B cell (primary cell): ENCODE results near the gene WNK4. TPM values are rescaled to one million over a fixed set of nuclear protein-coding genes. Genes with fewer than 3 reads are reported as not detected.

ENCODE experiments used
- ATAC-seq: fragments of 200-7000 bp; cut with Tn5 transposase; one replicate; pipeline ENCODE4 v1.10.0; 2021; ENCODE audit warnings: low read depth, mild to moderate bottlenecking, moderate number of reproducible peaks, moderate library complexity
- CTCF ChIA-PET: fragments of 350-600 bp; sonication (Branson Sonifier 250); formaldehyde crosslinking; loops from one replicate; lab custom pipeline; 2021; ENCODE audit warnings: antibody characterized with exemption, inconsistent platforms; lab: Charles Lee
- POLR2A ChIA-PET: fragments of 350-600 bp; sonication (Branson Sonifier 250); formaldehyde crosslinking; loops from one replicate; lab custom pipeline; 2021; ENCODE audit warnings: antibody characterized with exemption; lab: Charles Lee
- DNase-seq: peaks from one replicate; pipeline ENCODE4 v3.0.0; 2013
- H2AFZ ChIP-seq: 2 replicates; pipeline ENCODE4 v1.6.1; 2012; ENCODE audit warnings: mild to moderate bottlenecking, low read depth, low read length; ENCODE audit not compliant: insufficient read depth, poor library complexity, severe bottlenecking
- H3K27ac ChIP-seq, 2 donors: 1 replicate in 1 of 2; 2 replicates in 1 of 2; pipeline ENCODE4 v1.5.1; 2012 to 2013; ENCODE audit warnings: low read length in 2 of 2, mild to moderate bottlenecking in 2 of 2, moderate library complexity in 1 of 2
- H3K27me3 ChIP-seq, 4 experiments: fragments of 200-600 bp in 1 of 4; sonication (generic) in 1 of 4; replicated peaks in 1 of 4; 1 replicate in 2 of 4; 2 replicates in 2 of 4; pipeline versions ENCODE4 v1.6.1 to v1.7.0; 2013 to 2016; ENCODE audit warnings: low read length in 3 of 4, mild to moderate bottlenecking in 2 of 4, mixed read lengths in 1 of 4, moderate library complexity in 1 of 4; ENCODE audit not compliant: insufficient read depth in 4 of 4, control insufficient read depth in 3 of 4; ENCODE audit errors: control extremely low read depth in 1 of 4
- H3K36me3 ChIP-seq, 2 experiments: replicated peaks in 1 of 2; 1 replicate in 1 of 2; 2 replicates in 1 of 2; pipeline versions ENCODE4 v1.6.1 to v1.7.1; 2013; ENCODE audit warnings: low read length in 1 of 2; ENCODE audit not compliant: insufficient read depth in 2 of 2, control insufficient read depth in 1 of 2; ENCODE audit errors: control extremely low read depth in 1 of 2, extremely low read depth in 1 of 2
- H3K4me1 ChIP-seq, 2 donors: fragments of 200-600 bp in 1 of 2; sonication (generic) in 1 of 2; 1 replicate in 1 of 2; 2 replicates in 1 of 2; pipeline versions ENCODE4 v1.5.1 to v1.6.1; 2013 to 2017; ENCODE audit warnings: low read length in 2 of 2; ENCODE audit not compliant: control insufficient read depth in 2 of 2, insufficient read depth in 2 of 2
- H3K4me2 ChIP-seq: replicated peaks from 2 replicates; pipeline ENCODE3; 2012; ENCODE audit warnings: mild to moderate bottlenecking, low read depth, low read length; ENCODE audit not compliant: poor library complexity, severe bottlenecking
- H3K4me3 ChIP-seq, 5 experiments: fragments of 200-600 bp in 1 of 5; sonication (generic) in 1 of 5; 1 replicate in 3 of 5; 2 replicates in 2 of 5; pipeline versions ENCODE4 v1.5.1 to v1.7.0; 2011 to 2016; ENCODE audit warnings: low read length in 4 of 5, mild to moderate bottlenecking in 4 of 5, low read depth in 2 of 5, control low read depth in 1 of 5, moderate library complexity in 1 of 5; ENCODE audit not compliant: insufficient read depth in 1 of 5; ENCODE audit errors: control extremely low read depth in 1 of 5, extremely low read depth in 1 of 5
- H3K79me2 ChIP-seq: fragments of 200-600 bp; sonication (generic); one replicate; pipeline ENCODE4 v1.6.0; 2016; ENCODE audit warnings: low read length; ENCODE audit not compliant: control insufficient read depth, insufficient read depth
- H3K9ac ChIP-seq: fragments of 200-600 bp; sonication (generic); 2 replicates; pipeline ENCODE4 v1.6.1; 2017; ENCODE audit warnings: mild to moderate bottlenecking, low read length, moderate library complexity
- H3K9me3 ChIP-seq, 3 donors: one replicate each; pipeline versions ENCODE4 v1.6.1 to v1.7.1; 2013; ENCODE audit warnings: low read length in 2 of 3; ENCODE audit not compliant: control insufficient read depth in 2 of 3, insufficient read depth in 1 of 3; ENCODE audit errors: control extremely low read depth in 1 of 3
- H4K20me1 ChIP-seq: 2 replicates; pipeline ENCODE4 v1.6.0; 2012; ENCODE audit warnings: mild to moderate bottlenecking, low read length; ENCODE audit not compliant: insufficient read depth, control insufficient read depth, poor library complexity, severe bottlenecking
- H3K27ac Mint-ChIP-seq: one replicate; pipeline ENCODE4 v1.8.0; 2021; ENCODE audit warnings: mixed read lengths
- H3K27me3 Mint-ChIP-seq: one replicate; pipeline ENCODE4 v1.8.0; 2021; ENCODE audit warnings: mixed read lengths
- H3K4me1 Mint-ChIP-seq: one replicate; pipeline ENCODE4 v1.8.0; 2021; ENCODE audit warnings: mixed read lengths
- H3K4me3 Mint-ChIP-seq: one replicate; pipeline ENCODE4 v1.8.0; 2021; ENCODE audit warnings: mixed read lengths
- H3K9me3 Mint-ChIP-seq: one replicate; pipeline ENCODE4 v1.8.0; 2022; ENCODE audit warnings: mixed read lengths; ENCODE audit not compliant: insufficient read depth
- CTCF ChIP-seq: fragments of 200-600 bp; IDR thresholded peaks from one replicate; pipeline ENCODE4 v1.8.0; 2022; ENCODE audit warnings: antibody characterized with exemption, mild to moderate bottlenecking
- EZH2 ChIP-seq: IDR thresholded peaks from 2 replicates; pipeline ENCODE4 v1.6.1; 2012; ENCODE audit warnings: borderline replicate concordance, low read depth, mild to moderate bottlenecking, moderate library complexity, low read length; ENCODE audit not compliant: insufficient read depth, poor library complexity, severe bottlenecking
- WGBS: methylation state at CpG from one replicate; pipeline ENCODE4 v1.1.5; 2013; ENCODE audit warnings: missing lambda C conversion rate; ENCODE audit not compliant: insufficient coverage; 5-methylcytosine and 5-hydroxymethylcytosine counted together
- intact Hi-C: fragments of 100-400 bp; cut with micrococcal nuclease; formaldehyde crosslinking; loops from one replicate; pipeline ENCODE4 v1.10.0; 2022
- polyA minus RNA-seq: library from RNA; depleted of rRNA, polyadenylated mRNA; stranded (reverse); fragments of >200 nt; gene quantifications from 2 replicates; pipeline ENCODE4 v1.2.3, GENCODE V29; 2012
- polyA plus RNA-seq: library from polyadenylated mRNA; depleted of rRNA; stranded (reverse); fragments of >200 nt; gene quantifications from 2 replicates; pipeline ENCODE4 v1.2.3, GENCODE V29; 2012
- total RNA-seq, 2 donors: library from RNA; stranded (reverse); fragments of 120-200 nt in 1 of 2; gene quantifications; 1 replicate in 1 of 2; 2 replicates in 1 of 2; pipeline versions ENCODE4 v1.2.3 to v1.2.4, GENCODE V29; 2013 to 2022

The WNK4 gene
- 0.12 and 0.44 TPM in 2 replicates for total RNA-seq
- 0.12 TPM for total RNA-seq (2013)
- 0.03 and 0.06 TPM in 2 replicates for polyA plus RNA-seq
- 0.26 and 0.57 TPM in 2 replicates for polyA minus RNA-seq

DNA sequence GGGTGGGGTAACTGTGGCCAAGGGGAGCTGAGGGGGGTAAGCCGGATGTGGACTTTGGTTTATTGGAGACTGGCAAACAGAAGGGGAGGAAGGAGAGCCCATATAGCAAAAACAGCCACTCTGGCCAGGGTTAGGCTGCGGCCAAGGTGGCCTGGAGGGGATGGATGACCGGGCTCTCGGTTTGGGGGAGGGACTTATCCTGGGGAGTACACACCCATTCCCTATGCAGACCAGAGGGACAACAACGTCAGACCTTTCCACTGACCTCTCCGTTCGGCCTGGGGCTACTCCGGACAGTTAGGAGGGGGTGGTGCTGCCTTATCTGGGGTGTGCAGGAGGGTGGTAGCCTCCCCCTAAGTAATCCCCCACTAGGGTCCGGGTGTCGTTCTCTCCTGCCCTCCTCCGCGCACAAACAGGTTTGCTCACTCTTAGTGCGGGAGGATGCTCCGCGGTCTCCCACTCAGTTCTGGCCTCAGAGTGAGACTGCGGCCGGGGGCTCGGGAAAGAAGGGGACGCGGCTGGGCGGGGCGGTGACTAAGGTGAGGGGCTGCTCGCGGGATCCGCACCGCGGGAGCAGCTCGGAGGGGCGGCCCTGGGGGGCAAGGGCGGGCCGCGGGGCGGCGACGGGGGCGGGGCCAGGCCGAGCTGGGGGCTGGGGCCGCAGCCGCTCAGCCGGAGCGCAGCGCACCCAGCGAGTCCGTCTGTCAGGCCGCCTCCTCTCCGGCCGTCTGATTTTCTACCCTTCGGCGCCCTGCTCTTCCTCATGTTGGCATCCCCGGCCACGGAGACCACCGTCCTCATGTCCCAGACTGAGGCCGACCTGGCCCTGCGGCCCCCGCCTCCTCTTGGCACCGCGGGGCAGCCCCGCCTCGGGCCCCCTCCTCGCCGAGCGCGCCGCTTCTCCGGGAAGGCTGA, at the start of gene WNK4:
Gene WNK4, plus strand, starts transcription at position 675 of the 915 bp plus-strand sequence. Its CDS starts 89 bp downstream, at position 764.
- peak within 1 kb of the TSS; percentile 58 for H3K4me2 ChIP-seq
- Mint-ChIP-seq H3K9me3 (no peaks in the 10 kb centered on the region), H3K4me3 (peak within 1 kb of the TSS; percentile 57), H3K4me1 (peaks cover 34% of the 10 kb centered on the region), H3K27me3 (peaks cover 42% of the 10 kb centered on the region), H3K27ac (no peak within 1 kb of the TSS)
- H3K4me3 ChIP-seq = no peak within 1 kb of the TSS
- POLR2A ChIA-PET = no interaction called here
- H2AFZ ChIP-seq = no peak within 1 kb of the TSS
- peaks cover 0 to 49% (median 29%) of the 10 kb centered on the region in 4 experiments for H3K27me3 ChIP-seq
- no peak within 1 kb of the TSS for H3K27ac ChIP-seq
- DNase-seq (no peak), ATAC-seq (peak; percentile 24)
- intact Hi-C loops = no loop called here
- peaks cover 0 to 21% (median 0%) of the 10 kb centered on the region in 3 donors for H3K9me3 ChIP-seq
- TF ChIP-seq EZH2 = no peak
- no peak for TF ChIP-seq CTCF
- 10% methylated on average over 56 of the region's 65 CpGs for WGBS
- peaks cover 2 to 43% of the 10 kb centered on the region in 2 experiments for H3K36me3 ChIP-seq
- H3K4me1 ChIP-seq = peaks cover 26 to 30% of the 10 kb centered on the region in 2 donors
- no peaks in the 10 kb centered on the region for H4K20me1 ChIP-seq
- H3K9ac ChIP-seq = no peak within 1 kb of the TSS
- CTCF ChIA-PET = no interaction called here
- no peaks in the 10 kb centered on the region for H3K79me2 ChIP-seq

GRCh38 chr17:42740699-42741098, 39.7 kb upstream of the WNK4 start:
- Histone ChIP-seq H3K79me2 (peaks cover 87% of the 10 kb centered on the region), H3K4me1 (peaks cover 25 to 27% of the 10 kb centered on the region in 2 donors), H3K9me3 (no peaks in the 10 kb centered on the region), H3K36me3 (peaks cover 1 to 8% of the 10 kb centered on the region in 2 experiments), H3K4me3 (no peak overlapping the region), H3K27me3 (no peaks in the 10 kb centered on the region), H2AFZ (no peak overlapping the region), H3K9ac (no peak overlapping the region), H3K4me2 (no peak overlapping the region), H4K20me1 (peaks cover 26% of the 10 kb centered on the region), H3K27ac (no peak overlapping the region)
- POLR2A ChIA-PET = no interaction called here
- no CpG with 5 or more reads among the region's 1 CpG for WGBS
- DNase-seq = no peak
- Mint-ChIP-seq H3K4me1 (peaks cover 32% of the 10 kb centered on the region), H3K4me3 (no peak overlapping the region), H3K27me3 (no peaks in the 10 kb centered on the region), H3K27ac (no peak overlapping the region), H3K9me3 (no peaks in the 10 kb centered on the region)
- no peak for ATAC-seq
- CTCF ChIA-PET = no interaction called here
- TF ChIP-seq CTCF (no peak), EZH2 (no peak)
- intact Hi-C loops = loop anchor here (10.0 kb wide), 1 partner anchor 744 kb away; the partner anchor contains the start of gene DHX8
